ENCODE measurements around the gene CD247.

- no peak for TF ChIP-seq POLR2A (IDR thresholded peaks at IDR 0.05)
- TF ChIP-seq, protein P1, sequence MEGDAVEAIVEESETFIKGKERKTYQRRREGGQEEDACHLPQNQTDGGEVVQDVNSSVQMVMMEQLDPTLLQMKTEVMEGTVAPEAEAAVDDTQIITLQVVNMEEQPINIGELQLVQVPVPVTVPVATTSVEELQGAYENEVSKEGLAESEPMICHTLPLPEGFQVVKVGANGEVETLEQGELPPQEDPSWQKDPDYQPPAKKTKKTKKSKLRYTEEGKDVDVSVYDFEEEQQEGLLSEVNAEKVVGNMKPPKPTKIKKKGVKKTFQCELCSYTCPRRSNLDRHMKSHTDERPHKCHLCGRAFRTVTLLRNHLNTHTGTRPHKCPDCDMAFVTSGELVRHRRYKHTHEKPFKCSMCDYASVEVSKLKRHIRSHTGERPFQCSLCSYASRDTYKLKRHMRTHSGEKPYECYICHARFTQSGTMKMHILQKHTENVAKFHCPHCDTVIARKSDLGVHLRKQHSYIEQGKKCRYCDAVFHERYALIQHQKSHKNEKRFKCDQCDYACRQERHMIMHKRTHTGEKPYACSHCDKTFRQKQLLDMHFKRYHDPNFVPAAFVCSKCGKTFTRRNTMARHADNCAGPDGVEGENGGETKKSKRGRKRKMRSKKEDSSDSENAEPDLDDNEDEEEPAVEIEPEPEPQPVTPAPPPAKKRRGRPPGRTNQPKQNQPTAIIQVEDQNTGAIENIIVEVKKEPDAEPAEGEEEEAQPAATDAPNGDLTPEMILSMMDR (IDR thresholded peaks at IDR 0.05 in 4 of 5, conservative IDR thresholded peaks at IDR 0.05 in 1 of 5) = no peak
Measured at GRCh38 chr1:167564612-167565270, 46.4 kb upstream of the CD247 start.
